HG02623 (cell line): ENCODE data around the gene TOR1A.
"Not testable (repeated sequence)": the region's sequence is repeated elsewhere in the genome, so short reads cannot be mapped to it uniquely, and the experiment has no call there.

Source experiments
- ATAC-seq: cut with Tn5 transposase; IDR thresholded peaks from one replicate; pipeline ENCODE4 v1.9.1; 2021; ENCODE audit warnings: moderate library complexity; ENCODE audit not compliant: unreplicated experiment

The TOR1A gene

DNA sequence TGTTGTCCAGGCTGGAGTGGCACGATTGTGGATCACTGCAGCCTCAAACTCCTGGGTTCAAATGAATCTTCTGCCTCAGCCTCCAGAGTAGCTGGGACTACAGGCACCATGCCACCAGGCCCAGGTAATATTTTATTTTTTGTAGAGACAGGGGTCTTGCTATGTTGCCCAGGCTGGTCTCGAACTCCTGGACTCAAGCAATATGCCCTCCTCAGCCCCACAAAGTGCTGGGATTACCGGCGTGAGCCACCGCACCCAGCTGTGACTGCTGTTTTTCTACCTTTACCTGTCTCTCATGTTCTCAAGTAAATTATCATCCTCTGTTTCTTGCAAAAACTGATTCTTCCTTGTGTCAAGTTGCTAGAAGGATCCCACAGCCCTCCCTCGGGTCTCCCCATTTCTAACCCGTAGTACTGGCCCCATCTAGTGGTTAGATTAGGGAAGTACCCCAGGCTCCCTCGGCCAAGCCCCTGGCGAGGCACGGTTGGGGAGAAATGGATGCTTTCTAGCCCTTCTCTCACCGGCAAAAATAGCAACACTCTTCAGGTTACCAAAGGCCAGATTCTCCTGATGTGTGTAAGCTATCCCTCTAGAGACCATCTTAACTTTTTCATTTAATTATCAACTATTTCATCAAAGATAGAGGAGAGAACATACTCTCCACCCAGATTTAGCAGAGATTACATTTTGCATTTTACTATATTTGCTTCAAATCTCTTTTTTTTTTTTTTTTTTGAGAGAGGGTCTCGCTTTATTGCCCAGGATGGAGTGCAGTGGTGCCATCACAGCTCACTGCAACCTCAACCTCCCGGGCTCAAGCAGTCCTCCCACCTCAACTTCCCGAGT lies 40.2 kb downstream of the TOR1A start:
- ATAC-seq, result no peak

DNA sequence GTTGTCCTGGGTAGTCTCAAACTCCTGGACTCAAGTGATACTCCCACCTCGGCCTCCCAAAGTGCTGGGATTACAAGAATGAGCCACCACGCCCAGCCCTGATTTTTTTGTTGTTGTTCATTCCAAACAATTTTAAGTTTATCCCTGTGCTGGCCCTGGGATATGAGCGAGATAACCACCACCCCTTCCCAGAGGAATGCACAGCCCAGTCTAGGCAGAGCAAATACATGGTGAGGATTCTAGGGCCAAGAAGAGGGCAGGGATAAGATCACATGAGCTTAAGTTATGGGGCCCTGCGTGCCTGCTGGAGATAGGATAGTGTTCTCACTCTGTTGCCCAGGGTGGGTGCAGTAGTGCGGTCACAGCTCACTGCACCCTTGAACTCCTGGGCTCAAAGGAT lies 42.0 kb downstream of the TOR1A start:
- no peak for ATAC-seq

DNA sequence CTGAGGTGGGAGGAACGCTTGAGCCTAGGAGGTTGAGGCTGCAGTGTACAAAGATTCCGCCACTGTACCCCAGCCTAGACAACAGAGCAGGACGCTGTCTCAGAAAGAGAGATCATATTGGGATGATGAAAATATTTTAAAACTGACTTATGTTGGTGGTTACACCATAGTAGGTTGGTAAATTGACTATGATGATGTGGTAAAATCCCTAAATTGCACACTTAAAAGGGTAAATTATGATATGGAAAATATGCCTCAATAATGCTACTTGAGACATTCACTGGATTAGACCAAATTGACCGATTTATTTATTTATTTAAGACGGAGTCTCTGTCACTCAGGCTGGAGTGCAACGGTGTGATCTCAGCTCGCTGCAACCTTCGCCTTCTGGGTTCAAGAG lies 42.8 kb downstream of the TOR1A start:
- no peak for ATAC-seq

- no peak for ATAC-seq
Measured at GRCh38 chr9:129779560-129780190, 44.3 kb downstream of the TOR1A start.

DNA sequence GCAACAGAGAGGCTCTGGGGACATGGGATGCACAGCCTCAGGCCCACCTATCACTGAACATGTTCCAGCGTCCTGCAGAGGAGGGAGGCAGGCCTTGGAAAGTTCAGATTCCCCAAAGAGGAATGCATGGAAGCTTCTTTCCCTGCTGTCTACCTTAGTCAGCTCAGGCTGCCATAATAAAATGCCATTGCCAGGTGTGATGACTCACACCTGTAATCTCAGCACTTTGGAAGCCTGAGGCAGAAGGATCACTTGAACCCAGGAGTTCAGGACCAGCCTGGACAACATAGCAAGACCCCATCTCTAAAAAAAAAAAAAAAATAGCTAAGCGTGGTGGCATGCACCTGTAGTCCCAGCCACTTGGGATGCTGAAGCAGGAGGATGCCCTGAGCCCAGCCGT lies 45.5 kb downstream of the TOR1A start:
- no peak for ATAC-seq

GRCh38 chr9:129777769-129778130 lies 46.2 kb downstream of the TOR1A start:
- ATAC-seq, result no peak

- no peak for ATAC-seq
Measured at GRCh38 chr9:129776938-129777768, 46.8 kb downstream of the TOR1A start.

DNA sequence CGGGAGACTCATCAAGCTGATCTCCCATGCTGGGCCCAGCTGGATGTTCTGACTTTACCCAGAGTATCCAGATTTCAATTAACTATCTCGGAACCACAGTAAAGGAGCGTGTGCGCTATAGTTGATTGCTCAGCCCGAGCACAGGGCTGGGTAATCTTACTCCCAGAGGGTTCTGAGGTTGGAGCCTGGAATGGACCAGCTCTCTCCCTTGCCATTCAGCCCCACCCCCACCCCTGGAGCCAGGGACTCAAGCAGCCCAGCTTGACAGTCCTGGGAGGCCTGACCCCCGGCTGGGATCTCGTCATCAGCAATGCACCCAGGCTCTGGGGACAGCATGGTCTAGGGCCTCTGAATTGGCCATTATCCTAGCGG lies 47.4 kb downstream of the TOR1A start:
- ATAC-seq, result no peak

DNA sequence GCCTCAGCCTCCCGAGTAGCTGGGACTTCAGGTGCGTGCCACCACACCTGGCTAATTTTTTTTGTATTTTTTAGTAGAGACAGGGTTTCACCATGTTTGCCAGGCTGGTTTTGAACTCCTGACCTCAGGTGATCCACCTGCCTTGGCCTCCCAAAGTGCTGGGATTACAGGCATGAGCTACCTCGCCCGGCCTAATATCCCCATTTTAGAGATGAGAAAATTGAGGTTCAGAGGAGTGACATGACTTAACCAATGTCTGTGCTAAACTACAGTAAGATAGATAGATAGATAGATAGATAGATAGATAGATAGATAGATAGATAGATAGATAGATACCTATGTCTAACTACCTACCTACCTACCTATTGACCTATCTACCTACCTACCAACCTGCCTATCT lies 47.8 kb downstream of the TOR1A start:
- ATAC-seq, result not testable (repeated sequence)

DNA sequence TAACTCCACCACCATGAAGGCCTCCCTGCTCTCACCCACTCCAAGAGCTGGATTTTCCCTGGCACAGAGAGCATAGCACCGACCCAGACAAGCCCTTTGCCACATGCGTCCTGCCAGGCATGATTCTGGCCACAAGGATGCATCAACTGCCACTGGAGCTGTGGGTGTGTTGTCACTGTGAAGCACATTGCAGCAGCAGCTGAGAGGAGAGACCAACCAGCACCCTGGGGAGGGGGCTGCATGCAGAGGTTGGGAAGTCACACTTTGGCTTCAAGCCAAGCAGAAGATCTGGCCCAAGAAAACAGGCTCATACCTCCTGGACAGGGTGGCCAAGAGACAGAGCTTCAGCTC lies 48.5 kb downstream of the TOR1A start:
- no peak for ATAC-seq

GRCh38 chr9:129774791-129775447 lies 49.0 kb downstream of the TOR1A start:
- ATAC-seq, result no peak

DNA sequence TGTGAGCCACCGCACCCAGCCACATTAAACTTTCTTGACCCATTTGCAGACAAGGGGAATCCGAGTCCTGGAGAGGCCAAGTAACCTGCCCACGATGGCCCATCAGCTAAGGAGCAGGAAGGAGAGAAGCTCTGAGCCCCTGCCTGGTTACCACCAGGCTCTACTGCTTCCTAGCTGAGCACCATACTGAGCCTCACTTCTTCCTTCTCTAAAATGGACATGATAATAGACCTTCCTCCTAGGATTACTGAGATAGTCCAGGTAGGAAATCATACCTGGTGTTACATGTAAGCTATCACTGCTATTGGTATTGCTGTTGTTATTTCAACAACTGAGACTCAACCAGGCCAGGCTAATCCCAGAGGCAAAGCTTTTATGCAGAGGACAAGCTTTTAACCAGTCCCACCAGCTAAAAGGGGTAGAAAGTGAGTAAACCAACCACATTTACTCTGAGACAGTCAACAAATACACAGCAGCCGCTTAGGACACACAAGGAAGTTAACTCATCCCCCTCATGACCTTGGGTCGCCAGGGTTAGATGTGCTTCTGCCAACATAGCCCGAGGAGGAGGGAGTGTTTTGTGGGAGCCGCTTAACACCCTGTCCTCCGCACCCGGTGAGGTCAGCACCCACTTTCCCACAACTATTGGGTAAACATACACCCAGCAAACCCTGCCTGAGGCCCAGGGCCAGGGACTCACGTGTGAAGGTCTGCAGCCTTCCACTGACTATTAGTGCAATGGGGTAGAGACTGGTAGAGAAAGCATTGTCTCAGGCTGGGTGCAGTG lies 50.5 kb downstream of the TOR1A start:
- ATAC-seq, result no peak

DNA sequence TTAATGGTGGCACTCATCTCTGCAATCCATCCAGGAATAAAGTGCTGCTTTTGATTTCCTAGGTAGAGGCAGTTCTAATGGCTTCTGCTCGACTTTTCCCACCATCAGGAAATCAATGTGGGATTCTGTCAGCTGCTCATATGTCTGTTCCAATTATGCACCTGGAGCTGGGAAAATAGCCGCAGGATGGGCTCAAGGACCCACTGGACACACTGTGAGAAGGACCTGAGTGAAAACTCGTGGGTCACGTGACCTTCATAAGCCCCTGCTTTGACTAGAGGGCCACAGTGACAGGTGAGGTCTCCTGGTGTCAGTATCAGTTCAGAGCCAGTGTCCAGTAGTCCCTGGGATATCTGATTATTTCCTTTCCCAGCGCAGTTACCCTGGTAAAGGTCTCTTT lies 53.2 kb downstream of the TOR1A start:
- no peak for ATAC-seq

DNA sequence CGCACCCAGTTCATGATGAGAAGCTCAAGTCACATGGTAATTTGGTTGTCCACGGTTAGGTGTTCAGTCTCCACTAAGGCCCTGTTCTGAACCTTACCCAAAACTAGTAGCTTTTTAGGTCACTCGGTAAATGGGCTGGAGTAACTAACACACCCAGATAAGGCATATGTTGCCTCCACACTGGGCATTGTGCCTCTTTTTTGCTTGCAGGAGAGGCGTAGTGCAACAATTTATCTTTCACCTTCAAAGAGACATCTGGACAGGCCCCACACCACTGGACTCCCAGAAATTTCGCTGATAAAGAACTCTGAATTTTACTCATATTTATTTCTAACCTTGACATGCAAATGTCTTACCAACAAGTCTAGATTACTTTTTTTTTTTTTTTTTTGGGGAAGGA lies 54.3 kb downstream of the TOR1A start:
- ATAC-seq, result no peak

- ATAC-seq, result no peak
Measured at GRCh38 chr9:129768486-129768885, 55.5 kb downstream of the TOR1A start.

- no peak for ATAC-seq
Measured at GRCh38 chr9:129765764-129766317, 58.1 kb downstream of the TOR1A start.

GRCh38 chr9:129762985-129763926 lies 60.7 kb downstream of the TOR1A start:
- no peak for ATAC-seq
